Nephron progenitor cell (in vitro differentiated cells): ENCODE results near the gene UBQLN4.
A peak's percentile ranks its signal among the peaks of the same experiment; 100 is the strongest.

ENCODE experiments used
- DNase-seq: peaks from one replicate; pipeline ENCODE4 v3.0.0; 2021
- H3K27ac Mint-ChIP-seq: 2 replicates; pipeline ENCODE4 v1.8.0; 2021; ENCODE audit warnings: mild to moderate bottlenecking, moderate library complexity, mixed read lengths
- H3K27me3 Mint-ChIP-seq: 2 replicates; pipeline ENCODE4 v1.8.0; 2021; ENCODE audit warnings: mild to moderate bottlenecking, low read depth, mixed read lengths; ENCODE audit not compliant: poor library complexity
- H3K36me3 Mint-ChIP-seq: 2 replicates; pipeline ENCODE4 v1.8.0; 2021; ENCODE audit warnings: low read depth, mixed read lengths
- H3K4me1 Mint-ChIP-seq: 2 replicates; pipeline ENCODE4 v1.8.0; 2021; ENCODE audit warnings: mixed read lengths
- H3K4me3 Mint-ChIP-seq: 2 replicates; pipeline ENCODE4 v1.8.0; 2021; ENCODE audit warnings: mild to moderate bottlenecking, moderate library complexity, mixed read lengths
- H3K9me3 Mint-ChIP-seq: 2 replicates; pipeline ENCODE4 v1.8.0; 2021; ENCODE audit warnings: mild to moderate bottlenecking, moderate library complexity, mixed read lengths
- TF ChIP-seq, protein P1 (sequence below): fragments of 200-600 bp; sonication (generic); IDR thresholded peaks from 2 replicates; pipeline ENCODE4 v1.5.0; 2021; ENCODE audit warnings: antibody characterized with exemption

Gene UBQLN4

DNA sequence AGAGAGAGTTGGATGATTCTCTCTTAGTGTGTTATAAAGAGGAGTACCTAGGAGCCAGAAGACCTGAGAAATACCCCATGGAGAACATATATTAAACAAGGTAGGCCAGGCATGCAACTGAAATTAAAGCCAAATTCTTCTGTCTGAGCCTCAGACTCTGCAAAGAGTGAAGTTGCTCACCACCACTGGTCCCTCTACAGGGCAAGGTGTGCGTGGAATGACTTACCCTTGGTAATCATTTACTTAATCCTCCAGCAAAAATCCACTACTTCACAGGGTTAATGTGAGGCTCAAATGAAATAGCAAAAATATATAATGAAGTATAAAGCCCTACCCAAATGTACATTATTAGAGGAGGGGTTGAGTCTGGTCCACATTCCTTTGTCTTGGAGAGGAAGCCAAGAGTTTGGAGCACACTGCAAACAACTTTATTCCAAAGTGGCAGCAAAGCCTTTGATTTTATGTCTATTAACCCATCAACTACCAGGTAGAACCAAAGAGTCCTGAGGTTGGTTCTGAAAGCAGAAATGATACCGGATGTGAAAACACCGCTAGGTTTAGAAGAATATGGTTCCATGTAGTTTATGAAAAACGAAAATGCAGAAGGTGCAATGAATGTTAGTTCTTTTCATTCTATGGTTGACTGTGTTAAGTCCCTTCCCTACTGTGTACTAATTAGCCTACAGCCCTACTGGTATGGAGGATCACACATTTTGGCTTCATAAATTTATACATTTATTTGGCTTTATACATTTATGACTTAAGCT is 41.4 kb downstream of the UBQLN4 start:
- no peaks in the 10 kb centered on the region for H3K27me3 Mint-ChIP-seq
- peaks cover 75% of the 10 kb centered on the region for H3K36me3 Mint-ChIP-seq
- H3K27ac Mint-ChIP-seq = no peak overlapping the region
- H3K4me3 Mint-ChIP-seq = no peak overlapping the region
- DNase-seq = no peak
- H3K4me1 Mint-ChIP-seq = peaks cover 28% of the 10 kb centered on the region
- TF ChIP-seq, protein P1, sequence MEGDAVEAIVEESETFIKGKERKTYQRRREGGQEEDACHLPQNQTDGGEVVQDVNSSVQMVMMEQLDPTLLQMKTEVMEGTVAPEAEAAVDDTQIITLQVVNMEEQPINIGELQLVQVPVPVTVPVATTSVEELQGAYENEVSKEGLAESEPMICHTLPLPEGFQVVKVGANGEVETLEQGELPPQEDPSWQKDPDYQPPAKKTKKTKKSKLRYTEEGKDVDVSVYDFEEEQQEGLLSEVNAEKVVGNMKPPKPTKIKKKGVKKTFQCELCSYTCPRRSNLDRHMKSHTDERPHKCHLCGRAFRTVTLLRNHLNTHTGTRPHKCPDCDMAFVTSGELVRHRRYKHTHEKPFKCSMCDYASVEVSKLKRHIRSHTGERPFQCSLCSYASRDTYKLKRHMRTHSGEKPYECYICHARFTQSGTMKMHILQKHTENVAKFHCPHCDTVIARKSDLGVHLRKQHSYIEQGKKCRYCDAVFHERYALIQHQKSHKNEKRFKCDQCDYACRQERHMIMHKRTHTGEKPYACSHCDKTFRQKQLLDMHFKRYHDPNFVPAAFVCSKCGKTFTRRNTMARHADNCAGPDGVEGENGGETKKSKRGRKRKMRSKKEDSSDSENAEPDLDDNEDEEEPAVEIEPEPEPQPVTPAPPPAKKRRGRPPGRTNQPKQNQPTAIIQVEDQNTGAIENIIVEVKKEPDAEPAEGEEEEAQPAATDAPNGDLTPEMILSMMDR = no peak
- no peaks in the 10 kb centered on the region for H3K9me3 Mint-ChIP-seq

DNA sequence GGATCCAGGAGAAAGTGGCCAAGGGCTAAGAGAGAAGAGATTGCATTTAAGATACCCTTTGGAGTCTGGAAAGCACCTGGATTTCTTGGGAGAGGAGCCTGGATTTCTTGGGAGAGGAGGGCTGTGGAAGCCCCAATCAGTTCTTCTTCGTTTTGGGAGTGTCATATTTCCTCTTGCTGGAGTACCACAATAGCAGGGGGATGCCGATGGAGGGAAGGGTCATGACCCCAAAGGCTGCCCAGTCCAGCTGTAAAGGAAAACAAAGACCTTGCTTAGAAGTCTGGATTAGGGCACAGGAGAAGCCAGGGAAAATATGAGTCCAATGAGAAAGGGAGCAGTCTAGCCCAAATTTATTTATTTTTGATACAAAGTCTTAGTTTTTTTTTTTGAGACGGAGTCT is 44.2 kb downstream of the UBQLN4 start:
- Mint-ChIP-seq H3K4me1 (peaks cover 42% of the 10 kb centered on the region), H3K4me3 (peak overlapping the region; percentile 50), H3K27me3 (peaks cover 2% of the 10 kb centered on the region), H3K36me3 (peaks cover 65% of the 10 kb centered on the region), H3K9me3 (no peaks in the 10 kb centered on the region), H3K27ac (peak overlapping the region; percentile 97)
- peak; percentile 40 for DNase-seq
- TF ChIP-seq, protein P1 = no peak

DNA sequence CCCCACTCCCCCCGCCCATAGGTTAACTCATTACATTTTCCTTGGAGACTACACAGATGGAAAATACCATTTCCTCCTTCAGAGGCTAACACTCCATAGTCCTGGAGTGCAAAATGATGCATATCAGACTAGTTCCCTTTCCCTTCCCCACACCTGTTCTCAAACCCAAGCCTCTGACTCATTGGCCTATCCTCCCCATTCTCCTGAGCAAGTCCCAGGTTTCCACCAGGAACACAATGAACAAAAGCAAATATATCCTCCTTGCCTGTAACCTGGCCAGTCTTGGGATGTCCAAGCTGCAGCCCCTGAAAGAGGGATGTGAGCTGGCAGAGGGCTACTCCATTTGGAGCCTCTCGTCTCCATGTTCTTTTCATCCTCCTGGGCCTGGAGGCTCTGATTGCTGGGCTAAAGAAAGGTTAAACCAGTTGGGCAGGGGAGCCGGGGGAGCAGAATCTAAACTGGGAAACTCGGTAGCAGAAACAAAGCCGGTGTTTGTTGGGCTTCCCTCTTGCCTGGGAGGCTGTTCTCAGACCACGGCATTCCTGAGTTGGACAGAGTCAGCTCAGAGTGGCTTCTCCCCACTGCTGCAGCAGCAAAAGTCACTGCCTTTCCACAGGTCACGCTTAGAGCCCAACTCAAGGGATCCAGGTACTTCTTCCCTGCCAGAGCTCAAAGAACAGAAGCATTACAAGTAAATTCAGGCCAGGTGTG is 46.8 kb downstream of the UBQLN4 start:
- no peak for DNase-seq
- TF ChIP-seq, protein P1 = no peak
- H3K27ac Mint-ChIP-seq = peak overlapping the region; percentile 52

DNA sequence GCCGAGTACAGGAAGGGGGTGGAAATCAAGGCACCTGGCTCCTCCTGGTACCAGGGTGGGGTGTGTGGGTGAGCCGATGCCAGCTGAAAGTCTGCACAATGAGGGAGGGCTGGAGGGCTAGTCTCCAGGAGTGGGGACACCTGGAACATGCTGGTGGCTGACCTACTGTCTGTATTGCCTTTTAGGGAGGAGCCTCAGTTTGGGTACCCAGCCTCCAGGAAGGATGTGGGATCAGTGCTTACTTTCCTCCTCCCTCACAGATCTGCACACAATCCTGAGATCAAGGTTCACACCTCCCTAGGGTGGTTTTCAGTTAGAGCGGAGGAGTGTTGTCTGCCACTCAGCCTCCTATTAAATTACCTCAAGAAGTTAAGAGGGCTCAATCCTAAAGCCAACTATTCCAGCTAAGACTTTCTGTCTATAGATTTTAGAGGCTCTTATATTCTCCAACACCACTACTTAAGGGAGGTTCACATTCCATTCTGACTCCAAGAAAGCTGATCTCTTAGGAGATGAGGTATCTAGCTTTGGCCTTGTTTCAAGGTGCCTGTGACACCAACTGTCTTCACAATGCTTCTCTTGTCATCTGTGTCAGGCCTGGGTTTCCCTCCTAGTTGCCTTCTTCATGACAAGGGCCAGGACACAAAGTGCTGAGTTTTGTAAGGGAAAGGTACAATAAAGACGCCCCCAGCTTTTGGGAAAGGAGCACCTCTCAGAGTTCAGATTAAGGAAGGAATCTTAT is 48.6 kb downstream of the UBQLN4 start:
- Mint-ChIP-seq H3K9me3 (no peaks in the 10 kb centered on the region), H3K4me3 (no peak overlapping the region), H3K4me1 (peaks cover 58% of the 10 kb centered on the region), H3K27ac (peak overlapping the region; percentile 76), H3K27me3 (peaks cover 2% of the 10 kb centered on the region), H3K36me3 (peaks cover 23% of the 10 kb centered on the region)
- no peak for DNase-seq
- TF ChIP-seq, protein P1 = no peak

More for the DNA sequence above, 46.8 kb downstream of the UBQLN4 start:
- peaks cover 2% of the 10 kb centered on the region for H3K27me3 Mint-ChIP-seq
- no peak overlapping the region for H3K4me3 Mint-ChIP-seq
- peaks cover 39% of the 10 kb centered on the region for H3K36me3 Mint-ChIP-seq
- H3K4me1 Mint-ChIP-seq = peaks cover 57% of the 10 kb centered on the region
- no peaks in the 10 kb centered on the region for H3K9me3 Mint-ChIP-seq

DNA sequence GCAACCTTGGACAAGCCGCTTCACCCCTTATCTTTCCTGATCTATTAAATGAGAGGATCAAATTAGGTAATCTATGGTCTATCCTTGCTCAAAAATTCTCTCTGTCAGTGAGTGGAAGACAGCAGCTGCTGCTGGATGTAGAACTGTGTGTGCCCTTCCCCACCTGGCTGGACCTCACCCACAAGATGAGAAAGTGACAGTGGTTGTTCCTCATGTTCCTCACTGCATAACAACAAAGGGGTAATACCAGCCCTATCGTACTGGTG is 49.7 kb downstream of the UBQLN4 start:
- TF ChIP-seq, protein P1 = no peak
- H3K27me3 Mint-ChIP-seq = peaks cover 2% of the 10 kb centered on the region
- DNase-seq = no peak
- peaks cover 15% of the 10 kb centered on the region for H3K36me3 Mint-ChIP-seq
- no peak overlapping the region for H3K4me3 Mint-ChIP-seq
- no peak overlapping the region for H3K27ac Mint-ChIP-seq
- no peaks in the 10 kb centered on the region for H3K9me3 Mint-ChIP-seq
- peaks cover 48% of the 10 kb centered on the region for H3K4me1 Mint-ChIP-seq
